ENCODE results near the gene MEIOC.

GRCh38 chr17:44623070-44623725 is 33.1 kb upstream of the MEIOC start:
- TF ChIP-seq CTCF (conservative IDR thresholded peaks at IDR 0.05; ENCODE audit: low read depth, low read length) (peak; percentile 55), EZH2phosphoT487 (IDR thresholded peaks at IDR 0.05; ENCODE audit: borderline replicate concordance, low read length) (no peak)

Data from PC-3 (cell line).